HepG2 (cell line): Measurements from ENCODE around the gene URB1.

Experiments used
- POLR2AphosphoS2 ChIP-seq: IDR thresholded peaks from 2 replicates; pipeline ENCODE4 v1.6.1; 2011; ENCODE audit warnings: low read depth, low read length, improper control_type of control experiment
- TF ChIP-seq, protein P1 (sequence below): sonication (generic); formaldehyde crosslinking; IDR thresholded peaks from 2 replicates; pipeline ENCODE4 v1.8.1; 2023; ENCODE audit warnings: mild to moderate bottlenecking, missing genetic modification reagents, borderline replicate concordance

DNA sequence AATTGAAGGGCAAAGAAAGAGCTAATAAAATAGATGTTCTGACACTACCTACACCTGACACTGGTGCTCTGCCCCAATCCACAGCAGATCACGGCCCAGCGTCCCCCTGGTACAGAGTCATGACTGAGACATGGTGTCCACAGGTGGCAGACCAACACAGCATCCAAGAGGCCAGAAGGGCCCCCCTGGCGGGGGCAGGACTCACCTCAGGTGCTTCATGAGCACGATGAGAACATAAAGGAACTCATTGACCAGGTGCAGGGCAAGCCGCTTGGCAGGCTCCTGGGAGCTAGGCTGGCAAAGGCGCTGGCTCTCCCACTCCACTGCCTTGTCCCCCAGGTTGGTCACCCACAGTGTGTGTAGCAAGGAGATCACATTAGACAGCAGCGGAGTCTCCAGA lies 73.8 kb downstream of the URB1 start:
- TF ChIP-seq, protein P1, sequence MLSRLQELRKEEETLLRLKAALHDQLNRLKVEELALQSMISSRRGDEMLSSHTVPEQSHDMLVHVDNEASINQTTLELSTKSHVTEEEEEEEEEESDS (CRISPR knock-in tag) = no peak
- no peak for TF ChIP-seq POLR2AphosphoS2
